HG03060 (cell line): ENCODE measurements around the gene PDGFRB.

Source experiments
- ATAC-seq: cut with Tn5 transposase; IDR thresholded peaks from one replicate; pipeline ENCODE4 v1.9.1; 2021; ENCODE audit warnings: low read depth, moderate number of reproducible peaks; ENCODE audit not compliant: unreplicated experiment

PDGFRB gene

DNA sequence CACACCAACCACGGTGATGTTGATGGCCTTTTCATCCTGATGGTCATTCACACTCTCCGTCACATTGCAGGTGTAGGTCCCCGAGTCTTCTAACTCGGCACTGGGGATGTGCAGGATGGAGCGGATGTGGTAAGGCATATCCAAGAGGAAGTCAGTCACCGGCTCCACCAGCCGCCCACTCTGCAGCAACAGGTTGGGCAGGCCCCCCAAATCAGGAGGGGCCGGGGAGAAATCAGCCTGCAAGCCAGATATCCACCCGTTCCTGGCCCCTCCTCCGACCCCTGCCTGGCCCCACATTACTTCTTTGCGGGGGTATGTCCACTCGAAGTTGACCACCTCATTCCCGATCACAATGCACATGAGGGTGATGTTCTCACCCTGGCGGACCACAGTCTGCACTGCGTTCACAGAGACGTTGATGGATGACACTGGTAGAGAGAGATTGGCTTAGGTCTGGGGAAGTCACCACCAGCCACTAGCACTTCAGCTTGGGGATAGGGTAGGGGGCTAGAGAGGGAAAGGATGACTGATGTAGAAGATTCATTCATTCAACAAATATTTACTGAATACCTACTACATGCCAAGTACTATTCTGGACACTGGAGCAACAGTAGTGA, 22.0 kb downstream of the PDGFRB start:
- no peak for ATAC-seq

DNA sequence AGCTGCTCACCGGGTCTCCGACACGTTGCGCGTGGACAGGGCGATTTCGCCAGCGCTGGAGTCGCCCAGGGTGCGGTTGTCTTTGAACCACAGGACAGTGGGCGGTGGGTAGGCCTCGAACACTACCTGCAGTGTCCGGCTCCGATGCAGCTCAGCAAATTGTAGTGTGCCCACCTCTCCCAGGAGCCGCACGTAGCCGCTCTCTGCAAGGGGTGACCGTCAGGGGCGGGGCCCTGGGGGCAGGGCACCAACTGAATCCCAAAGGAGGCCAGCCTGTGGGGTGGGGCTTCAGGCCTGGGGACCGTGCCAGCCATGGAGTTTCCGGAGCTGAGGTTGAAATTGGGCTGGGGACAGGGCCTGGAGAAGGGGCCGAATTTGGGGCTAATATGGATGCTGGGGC, 22.9 kb downstream of the PDGFRB start:
- no peak for ATAC-seq

DNA sequence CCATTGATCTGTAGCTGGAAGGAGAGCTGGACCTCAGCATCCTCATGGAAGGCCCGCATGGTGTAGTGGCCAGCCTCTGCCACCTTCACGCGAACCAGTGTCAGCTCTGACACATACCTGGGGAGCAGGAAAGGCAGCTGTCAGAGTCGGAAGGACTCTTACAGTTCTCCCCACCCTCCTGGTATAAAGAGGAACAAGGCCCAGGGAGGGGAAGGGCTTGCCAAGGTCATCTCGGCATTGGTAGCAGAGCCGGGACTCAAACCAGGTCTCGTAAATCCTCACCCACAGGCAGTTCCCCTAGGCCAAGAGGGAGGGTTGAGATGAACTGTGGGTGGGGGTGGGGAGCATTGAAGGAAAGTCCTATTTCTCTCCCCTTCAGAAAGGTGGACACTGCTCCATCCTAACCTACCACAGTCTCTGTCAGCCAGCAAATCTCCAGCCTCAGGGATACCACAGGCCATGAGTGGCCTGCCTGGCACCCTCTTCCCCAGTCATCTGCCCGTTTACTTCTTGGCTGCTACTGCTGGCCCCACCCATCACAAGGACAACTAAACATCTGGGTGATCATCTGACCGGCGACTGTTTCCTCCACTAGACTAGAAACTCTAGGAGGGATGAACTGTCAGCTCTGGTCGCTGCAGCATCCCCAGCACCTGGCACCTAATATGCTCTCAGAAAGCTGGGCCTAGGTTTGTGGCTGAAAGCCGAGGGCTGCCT, 23.5 kb downstream of the PDGFRB start:
- no peak for ATAC-seq

GRCh38 chr5:150131461-150131860, 24.2 kb downstream of the PDGFRB start:
- ATAC-seq = no peak

DNA sequence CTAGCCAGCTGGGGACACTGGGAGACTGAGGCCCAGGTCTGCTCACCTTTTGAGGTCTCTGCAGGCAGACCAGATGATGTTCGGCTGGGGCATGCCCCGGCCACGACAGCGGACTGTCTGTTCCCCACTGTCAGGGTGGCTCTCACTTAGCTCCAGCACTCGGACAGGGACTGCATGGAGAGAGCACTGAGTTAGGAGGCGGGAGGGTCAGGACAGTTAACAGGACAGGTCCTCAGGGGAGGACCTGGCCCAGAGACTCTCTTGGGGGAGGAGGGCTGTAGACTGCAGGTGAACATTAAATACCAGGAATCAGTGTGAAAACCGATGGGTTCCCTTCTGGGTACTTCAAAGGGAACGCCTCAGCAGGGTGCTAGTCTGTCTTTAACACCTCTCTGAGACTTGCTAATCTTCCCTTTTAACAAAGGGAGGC, 25.1 kb downstream of the PDGFRB start:
- ATAC-seq = no peak

GRCh38 chr5:150129813-150130492, 25.7 kb downstream of the PDGFRB start:
- ATAC-seq = no peak

- ATAC-seq = no peak
These were observed 26.2 kb downstream of the PDGFRB start for GRCh38 chr5:150129454-150129812.

- no peak for ATAC-seq
These were observed 28.8 kb downstream of the PDGFRB start for GRCh38 chr5:150126921-150127265.

DNA sequence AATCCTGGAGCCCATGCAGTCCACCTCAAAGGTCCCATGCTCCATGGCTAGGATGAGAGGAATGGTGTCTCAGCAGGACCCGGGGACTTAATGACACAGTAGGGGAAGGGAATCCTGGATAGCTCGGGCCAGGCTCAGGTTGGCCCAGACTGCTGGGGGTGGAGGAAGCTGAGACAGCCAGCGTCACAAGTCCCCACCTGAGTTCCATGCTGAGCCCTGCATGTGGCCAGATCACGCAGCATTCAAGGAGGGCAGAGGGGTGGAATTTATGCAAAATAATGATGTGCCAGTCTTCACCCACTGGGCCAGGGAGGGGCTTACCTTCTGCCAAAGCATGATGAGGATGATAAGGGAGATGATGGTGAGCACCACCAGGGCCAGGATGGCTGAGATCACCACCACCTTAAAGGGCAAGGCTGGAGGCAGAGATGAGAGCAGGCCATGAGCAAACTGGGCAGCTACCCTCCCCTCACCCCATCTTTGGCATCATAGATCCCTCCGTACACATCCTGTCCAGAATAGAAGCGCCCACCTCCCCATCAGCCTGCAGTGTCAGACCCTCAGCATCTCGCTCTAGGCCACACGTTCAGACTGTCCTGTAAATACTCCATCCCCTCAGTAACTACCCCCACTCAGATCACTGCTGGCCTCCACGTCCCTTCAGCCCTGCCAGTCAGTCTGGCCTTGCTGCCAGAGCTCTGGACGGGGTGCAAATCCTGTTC, 29.3 kb downstream of the PDGFRB start:
- ATAC-seq = no peak

DNA sequence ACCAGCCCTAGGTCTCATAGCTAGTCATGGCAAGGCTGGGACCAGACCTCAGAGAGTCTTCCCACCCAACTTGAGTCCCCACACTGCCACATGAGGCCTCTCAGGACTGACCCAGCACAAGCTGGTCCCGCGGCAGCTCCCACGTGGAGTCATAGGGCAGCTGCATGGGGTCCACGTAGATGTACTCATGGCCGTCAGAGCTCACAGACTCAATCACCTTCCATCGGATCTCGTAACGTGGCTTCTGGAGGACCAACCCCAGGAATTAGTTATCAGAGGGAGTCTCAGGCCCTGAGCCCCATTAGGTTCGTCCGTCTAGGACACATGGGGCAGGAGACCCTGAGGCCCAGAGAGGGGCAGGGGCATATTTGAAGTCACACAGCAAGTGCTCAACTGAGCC, 30.3 kb downstream of the PDGFRB start:
- ATAC-seq = no peak

GRCh38 chr5:150124596-150124995, 31.0 kb downstream of the PDGFRB start:
- ATAC-seq = no peak

DNA sequence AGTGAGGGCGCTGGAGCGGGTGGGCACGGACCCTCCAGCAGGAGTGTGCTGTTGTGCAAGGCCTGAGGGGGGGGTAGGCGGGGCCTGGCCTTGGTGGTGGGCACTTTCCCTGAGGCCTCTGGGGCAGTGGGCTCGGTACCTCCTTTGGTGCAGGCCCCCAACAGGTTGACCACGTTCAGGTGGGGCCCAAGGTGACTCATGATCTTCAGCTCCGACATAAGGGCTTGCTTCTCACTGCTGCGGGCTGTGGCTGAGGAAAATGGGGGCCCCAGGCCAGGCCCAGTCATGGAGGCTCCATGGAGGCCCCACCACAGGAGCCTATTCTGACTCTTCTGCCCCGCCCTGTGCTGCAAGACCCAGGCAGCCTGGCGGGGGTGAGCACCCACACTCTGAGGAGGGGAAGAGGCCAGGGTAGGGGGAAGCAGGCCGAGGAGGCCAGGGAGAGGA, 31.5 kb downstream of the PDGFRB start:
- ATAC-seq = no peak

DNA sequence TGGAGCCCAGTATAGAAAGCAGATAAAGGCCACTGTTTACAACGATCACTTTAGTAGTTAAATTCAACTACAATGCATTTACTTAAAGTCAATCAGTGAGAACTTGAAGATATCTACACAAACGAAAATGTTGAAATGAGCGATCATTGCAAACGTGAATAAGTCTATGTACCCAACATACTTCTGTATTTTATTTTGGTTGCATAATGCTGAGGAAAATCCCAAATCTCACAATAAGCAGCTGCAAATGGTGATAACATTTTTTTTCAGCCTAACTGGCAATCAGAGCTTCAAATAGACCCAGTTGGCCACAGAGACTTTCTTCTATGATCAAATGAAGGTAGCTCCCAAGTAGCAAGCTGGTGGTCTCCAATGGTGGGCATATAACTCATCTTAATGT, 32.1 kb downstream of the PDGFRB start:
- ATAC-seq = no peak

DNA sequence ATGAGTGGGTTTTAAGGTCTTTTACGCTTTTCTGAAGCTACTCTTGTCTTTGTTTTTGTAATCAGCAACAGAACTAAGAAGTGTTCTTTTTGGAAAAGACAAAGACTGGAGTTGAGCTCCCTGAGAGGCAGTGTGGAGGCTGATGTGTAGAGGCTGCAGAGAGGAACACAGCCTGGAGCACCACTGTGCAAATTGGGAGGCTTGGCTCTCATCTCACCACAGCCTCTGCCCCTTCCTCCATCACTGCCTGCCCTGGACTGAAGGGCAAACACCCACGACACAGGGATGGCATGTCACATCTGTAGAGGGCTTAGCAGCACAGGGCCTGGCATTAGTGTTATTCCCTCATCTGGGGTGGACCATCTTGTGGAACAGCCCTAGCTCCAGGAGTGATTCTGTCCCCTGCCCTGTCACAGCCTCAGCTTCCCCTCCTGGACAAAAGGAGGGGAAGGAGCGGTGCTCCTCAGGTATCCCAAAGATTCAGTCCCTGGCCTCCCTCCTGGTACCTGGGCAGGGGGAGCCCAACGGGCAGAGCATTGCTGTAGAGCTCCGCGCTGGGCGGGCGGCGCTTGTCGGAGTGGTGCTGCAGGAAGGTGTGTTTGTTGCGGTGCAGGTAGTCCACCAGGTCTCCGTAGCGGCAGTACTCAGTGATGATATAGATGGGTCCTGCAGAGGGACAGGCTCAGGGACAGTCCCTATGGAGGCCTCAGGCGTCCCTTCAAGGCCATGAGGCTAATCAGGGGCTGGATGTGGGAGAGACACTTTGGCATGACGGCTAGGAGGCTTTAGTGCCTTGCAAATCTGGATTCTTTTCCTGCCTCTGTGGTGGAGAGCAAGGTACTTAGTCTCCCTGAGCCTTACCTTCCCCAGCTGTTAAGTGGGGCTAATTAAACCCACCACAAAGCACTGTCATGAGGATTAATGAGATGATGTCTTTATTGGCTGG, 32.8 kb downstream of the PDGFRB start:
- ATAC-seq = no peak

- no peak for ATAC-seq
These were observed 33.5 kb downstream of the PDGFRB start for GRCh38 chr5:150122158-150122510.

- no peak for ATAC-seq
These were observed 34.0 kb downstream of the PDGFRB start for GRCh38 chr5:150121448-150122157.

GRCh38 chr5:150120617-150121447, 34.8 kb downstream of the PDGFRB start:
- no peak for ATAC-seq

DNA sequence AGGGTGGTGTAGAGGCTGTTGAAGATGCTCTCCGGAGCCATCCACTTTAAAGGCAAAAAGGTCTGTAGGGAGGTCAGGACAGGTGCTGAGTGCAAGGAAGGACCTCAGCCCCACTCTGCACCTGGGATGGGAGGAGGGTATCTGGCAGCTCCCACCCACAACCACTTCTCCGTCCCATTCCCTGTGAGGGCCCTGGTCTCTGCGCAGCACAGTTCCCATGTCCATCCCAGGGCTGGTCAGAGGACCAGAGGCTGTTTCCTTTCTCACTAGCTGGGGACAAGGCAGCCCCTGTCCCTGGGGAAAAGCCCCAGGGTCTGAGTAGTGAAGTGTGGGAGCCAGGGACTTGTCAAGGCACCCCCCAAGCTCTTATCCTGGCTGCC, 35.6 kb downstream of the PDGFRB start:
- no peak for ATAC-seq
